PC-3 (cell line): ENCODE results near the gene CAMSAP1.

ENCODE experiments used
- CTCF ChIP-seq: fragments of 300-600 bp; sonication (generic); conservative IDR thresholded peaks from 2 replicates; pipeline ENCODE4 v1.5.1; 2017; ENCODE audit warnings: antibody characterized with exemption, low read depth, mild to moderate bottlenecking, low read length
- EZH2 ChIP-seq: fragments of 300-600 bp; sonication (generic); IDR thresholded peaks from one replicate; pipeline ENCODE4 v1.6.1; 2017; ENCODE audit warnings: antibody characterized with exemption, mild to moderate bottlenecking, low read length; ENCODE audit not compliant: unreplicated experiment

DNA sequence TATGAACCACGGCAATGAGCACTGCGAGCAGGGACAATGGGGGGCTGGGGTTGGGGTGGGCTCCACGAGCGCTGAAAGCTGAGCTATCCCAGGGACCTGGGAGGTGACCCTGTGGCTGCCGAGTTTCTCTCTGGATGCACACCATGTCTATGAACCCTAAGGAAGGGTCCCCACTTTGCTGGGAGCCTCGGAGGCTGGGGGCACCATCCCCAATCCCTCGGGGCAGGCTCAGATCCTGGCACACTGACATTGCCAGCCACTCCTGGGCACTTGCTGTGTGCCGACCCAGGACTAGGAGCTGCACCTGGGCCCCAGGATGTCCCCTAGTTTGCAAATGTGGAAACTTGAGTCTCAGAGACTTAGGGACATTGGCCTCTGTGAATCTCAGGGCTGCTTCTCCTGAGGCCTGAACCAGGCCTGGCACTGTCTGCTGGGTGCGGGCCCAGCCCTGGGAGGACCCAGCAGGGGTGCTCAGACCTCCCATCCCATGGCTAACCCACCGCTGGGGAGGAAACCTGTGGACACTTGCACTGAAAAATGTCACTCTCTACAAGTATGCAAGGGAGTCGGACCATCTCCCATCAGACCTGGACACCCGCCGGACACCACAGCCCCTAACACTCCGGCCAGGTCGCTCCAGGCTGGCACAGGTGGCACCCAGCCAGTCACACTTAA lies 13.0 kb upstream of the CAMSAP1 start:
- TF ChIP-seq CTCF: no peak
- TF ChIP-seq EZH2: no peak
